Left ventricle myocardium superior (tissue), 1 donor: Measurements from ENCODE around the gene PML. TPM values are rescaled to one million over a fixed set of nuclear protein-coding genes. Genes with fewer than 3 reads are reported as not detected.

Experiments
- ATAC-seq: fragments of 200-7000 bp; cut with Tn5 transposase; one replicate; pipeline ENCODE4 v1.9.1; 2020; ENCODE audit warnings: mild to moderate bottlenecking, moderate library complexity
- DNase-seq: peaks from one replicate; pipeline ENCODE4 v3.0.0-alpha.2; 2020
- intact Hi-C: fragments of 100-400 bp; cut with micrococcal nuclease; formaldehyde crosslinking; loops from one replicate; pipeline ENCODE4 v1.11.0; 2022
- long read RNA-seq: library from polyadenylated mRNA; unstranded; transcript quantifications from one replicate; pipeline ENCODE4 v2.0.0, GENCODE V29; 2021
- total RNA-seq: library from RNA; stranded (reverse); fragmentation: NEBNext Ultra II Directional; extraction: Animal tissue kit (Norgen Biotek cat#: 25700); gene quantifications from one replicate; pipeline ENCODE4 v1.2.1, GENCODE V29; 2021
- donor health status: DM: no; HTN: yes; CAD: no; lungs with severe emphysema.

Gene PML
- total RNA-seq, result 20.8 TPM
- long read RNA-seq, partial matches to known transcripts, result 5 of 12 reads
- long read RNA-seq, other reads (novel, unspliced or antisense), result 4 of 12 reads

GRCh38 chr15:73994413-73994883, at the start of gene PML:
PML (plus strand) TSS chr15:73994716; CDS start chr15:73994813, 97 bp downstream.
- ATAC-seq, result peak; percentile 79
- intact Hi-C loops, result no loop called here
- peak; percentile 97 for DNase-seq

GRCh38 chr15:73945130-73945508, 49.4 kb upstream of the PML start:
- intact Hi-C loops, result no loop called here
- DNase-seq (no peak), ATAC-seq (no peak)

- no peak for ATAC-seq
- DNase-seq, result no peak
- intact Hi-C loops, result no loop called here
These were observed 48.3 kb upstream of the PML start for GRCh38 chr15:73946046-73946721.

- ATAC-seq (no peak), DNase-seq (no peak)
- intact Hi-C loops, result no loop called here
These were observed 47.6 kb upstream of the PML start for GRCh38 chr15:73946795-73947370.

GRCh38 chr15:73947651-73948050, 46.9 kb upstream of the PML start:
- DNase-seq (no peak), ATAC-seq (no peak)
- intact Hi-C loops, result no loop called here

- intact Hi-C loops, result no loop called here
- DNase-seq (no peak), ATAC-seq (no peak)
These were observed 46.1 kb upstream of the PML start for GRCh38 chr15:73948396-73948795.

GRCh38 chr15:73948982-73949381, 45.5 kb upstream of the PML start:
- intact Hi-C loops, result no loop called here
- ATAC-seq, result no peak
- DNase-seq, result no peak

GRCh38 chr15:73949496-73949895, 45.0 kb upstream of the PML start:
- DNase-seq (no peak), ATAC-seq (no peak)
- intact Hi-C loops, result no loop called here

GRCh38 chr15:73950479-73950830, 44.1 kb upstream of the PML start:
- intact Hi-C loops, result no loop called here

GRCh38 chr15:73950831-73951561, 43.5 kb upstream of the PML start:
- DNase-seq (peak; percentile 95), ATAC-seq (peak; percentile 96)
- intact Hi-C loops, result no loop called here

More at GRCh38 chr15:73950479-73950830, 44.1 kb upstream of the PML start:
- no peak for DNase-seq
- no peak for ATAC-seq

- ATAC-seq (peak; percentile 1), DNase-seq (no peak)
- intact Hi-C loops, result no loop called here
These were observed 42.9 kb upstream of the PML start for GRCh38 chr15:73951601-73952000.

GRCh38 chr15:73952171-73952912, 42.2 kb upstream of the PML start:
- ATAC-seq (no peak), DNase-seq (no peak)
- intact Hi-C loops, result no loop called here

- ATAC-seq (no peak), DNase-seq (no peak)
- intact Hi-C loops, result no loop called here
These were observed 41.4 kb upstream of the PML start for GRCh38 chr15:73952913-73953750.

- ATAC-seq, result no peak
- intact Hi-C loops, result no loop called here
These were observed 40.0 kb upstream of the PML start for GRCh38 chr15:73954188-73955145.

GRCh38 chr15:73955326-73955725, 39.2 kb upstream of the PML start:
- intact Hi-C loops, result no loop called here
- DNase-seq, result no peak
- ATAC-seq, result no peak

More at GRCh38 chr15:73954188-73955145, 40.0 kb upstream of the PML start:
- DNase-seq, result no peak

GRCh38 chr15:73955861-73956742, 38.4 kb upstream of the PML start:
- ATAC-seq (no peak), DNase-seq (no peak)
- intact Hi-C loops, result no loop called here

GRCh38 chr15:73956743-73957135, 37.8 kb upstream of the PML start:
- no peak for DNase-seq
- intact Hi-C loops, result no loop called here
- ATAC-seq, result peak; percentile 7
